DOHH2 (cell line): Measurements from ENCODE around the gene GCN1.

Source experiments
- H3F3A ChIP-seq: fragments of 200-600 bp; sonication (generic), shearing (Covaris generic); 2 replicates; pipeline ENCODE4 v1.6.0; 2016; ENCODE audit warnings: antibody characterized with exemption, mild to moderate bottlenecking; ENCODE audit not compliant: control insufficient read depth, insufficient read depth
- H3K27ac ChIP-seq: fragments of 200-600 bp; sonication (generic); 2 replicates; pipeline ENCODE4 v1.5.1; 2014; ENCODE audit warnings: low read depth, mild to moderate bottlenecking, low read length, moderate library complexity
- H3K27me3 ChIP-seq: fragments of 200-600 bp; sonication (generic); 2 replicates; pipeline ENCODE4 v1.6.1; 2014; ENCODE audit warnings: mild to moderate bottlenecking, low read length, mixed read lengths; ENCODE audit not compliant: control insufficient read depth
- H3K36me3 ChIP-seq: fragments of 200-600 bp; sonication (generic); 2 replicates; pipeline ENCODE4 v1.6.1; 2014; ENCODE audit warnings: mild to moderate bottlenecking, low read length, moderate library complexity, mixed read lengths; ENCODE audit not compliant: control insufficient read depth
- H3K4me1 ChIP-seq: fragments of 200-600 bp; sonication (generic); 2 replicates; pipeline ENCODE4 v1.6.1; 2014; ENCODE audit warnings: mild to moderate bottlenecking, low read length, mixed read lengths; ENCODE audit not compliant: control insufficient read depth
- H3K4me2 ChIP-seq: fragments of 200-600 bp; sonication (generic); 2 replicates; pipeline ENCODE4 v1.6.0; 2014; ENCODE audit warnings: mild to moderate bottlenecking, low read length, moderate library complexity
- H3K4me3 ChIP-seq: fragments of 200-600 bp; sonication (generic); 2 replicates; pipeline ENCODE4 v1.5.1; 2014; ENCODE audit warnings: mild to moderate bottlenecking, low read length, mixed read lengths
- H3K79me2 ChIP-seq: fragments of 200-600 bp; sonication (generic); 2 replicates; pipeline ENCODE4 v1.6.1; 2014; ENCODE audit warnings: mild to moderate bottlenecking, low read length, mixed read lengths; ENCODE audit not compliant: control insufficient read depth
- H3K9me2 ChIP-seq: fragments of 200-600 bp; sonication (generic); replicated peaks from 2 replicates; pipeline ENCODE4 v1.6.1; 2014; ENCODE audit warnings: mild to moderate bottlenecking, low read length, mixed read lengths; ENCODE audit not compliant: control insufficient read depth
- H3K9me3 ChIP-seq: fragments of 200-600 bp; sonication (generic); 2 replicates; pipeline ENCODE4 v1.6.1; 2014; ENCODE audit warnings: antibody characterized with exemption, low read length, mixed read lengths; ENCODE audit not compliant: control insufficient read depth, insufficient read depth
- H4K20me1 ChIP-seq: fragments of 200-600 bp; sonication (generic); 2 replicates; pipeline ENCODE4 v1.6.0; 2014; ENCODE audit warnings: low read depth, mild to moderate bottlenecking, antibody characterized with exemption, low read length, moderate library complexity; ENCODE audit not compliant: control insufficient read depth, insufficient read depth
- EZH2phosphoT487 ChIP-seq: fragments of 200-600 bp; sonication (generic); IDR thresholded peaks from 2 replicates; pipeline ENCODE4 v1.6.1; 2017; ENCODE audit warnings: borderline replicate concordance, mild to moderate bottlenecking, antibody characterized with exemption, low read length, moderate library complexity, mixed read lengths
- TF ChIP-seq, protein P1 (sequence below): fragments of 200-600 bp; sonication (generic); IDR thresholded peaks from one replicate; pipeline ENCODE4 v1.5.1; 2014; ENCODE audit warnings: antibody characterized with exemption, mild to moderate bottlenecking, low read depth, low read length; ENCODE audit not compliant: poor library complexity, severe bottlenecking

Gene GCN1

DNA sequence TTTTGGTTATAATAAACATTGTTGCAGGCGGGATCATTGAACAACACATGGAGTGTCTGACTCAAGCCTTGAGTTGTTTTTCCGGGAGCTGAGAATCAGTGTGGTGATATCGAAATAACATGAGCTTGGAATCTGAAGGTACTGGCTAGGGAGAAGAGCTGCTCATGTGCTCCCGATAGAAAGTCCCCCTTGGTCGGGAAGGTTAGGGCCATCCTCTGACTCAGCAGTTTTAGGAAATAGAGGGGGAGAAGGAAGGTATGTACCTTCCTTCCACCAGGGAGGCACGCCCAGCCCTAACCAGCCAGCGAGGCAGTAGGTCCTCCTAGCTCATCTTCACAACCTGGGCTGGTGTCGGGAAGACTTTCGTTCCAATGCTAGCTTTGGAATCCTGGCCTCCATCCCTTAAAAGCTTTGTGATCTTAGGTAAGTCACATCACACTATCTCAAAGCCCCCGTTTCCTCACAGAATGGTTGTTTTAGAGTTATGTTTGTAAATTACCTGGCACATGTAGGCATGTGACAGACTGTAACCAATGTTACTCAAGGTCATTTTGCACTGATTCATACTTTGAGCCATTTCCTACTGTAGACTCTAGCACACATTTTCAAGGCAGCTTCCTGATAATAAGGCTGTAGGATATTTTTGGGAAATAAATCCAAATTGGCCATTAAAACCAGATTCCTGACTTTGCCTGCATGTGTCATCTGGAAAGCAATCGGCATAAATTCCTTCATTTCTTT is 76.0 kb downstream of the GCN1 start:
- Histone ChIP-seq H3F3A (peaks cover 12% of the 10 kb centered on the region), H3K27ac (peak overlapping the region; percentile 77), H3K9me3 (no peaks in the 10 kb centered on the region), H3K9me2 (no peaks in the 10 kb centered on the region), H3K4me1 (peaks cover 64% of the 10 kb centered on the region), H3K27me3 (no peaks in the 10 kb centered on the region), H3K4me3 (peak overlapping the region; percentile 96), H3K4me2 (peak overlapping the region; percentile 85), H3K36me3 (peaks cover 54% of the 10 kb centered on the region), H4K20me1 (peaks cover 25% of the 10 kb centered on the region; the same call in 1 of the 2 replicates), H3K79me2 (peaks cover 55% of the 10 kb centered on the region)
- TF ChIP-seq, protein P1, sequence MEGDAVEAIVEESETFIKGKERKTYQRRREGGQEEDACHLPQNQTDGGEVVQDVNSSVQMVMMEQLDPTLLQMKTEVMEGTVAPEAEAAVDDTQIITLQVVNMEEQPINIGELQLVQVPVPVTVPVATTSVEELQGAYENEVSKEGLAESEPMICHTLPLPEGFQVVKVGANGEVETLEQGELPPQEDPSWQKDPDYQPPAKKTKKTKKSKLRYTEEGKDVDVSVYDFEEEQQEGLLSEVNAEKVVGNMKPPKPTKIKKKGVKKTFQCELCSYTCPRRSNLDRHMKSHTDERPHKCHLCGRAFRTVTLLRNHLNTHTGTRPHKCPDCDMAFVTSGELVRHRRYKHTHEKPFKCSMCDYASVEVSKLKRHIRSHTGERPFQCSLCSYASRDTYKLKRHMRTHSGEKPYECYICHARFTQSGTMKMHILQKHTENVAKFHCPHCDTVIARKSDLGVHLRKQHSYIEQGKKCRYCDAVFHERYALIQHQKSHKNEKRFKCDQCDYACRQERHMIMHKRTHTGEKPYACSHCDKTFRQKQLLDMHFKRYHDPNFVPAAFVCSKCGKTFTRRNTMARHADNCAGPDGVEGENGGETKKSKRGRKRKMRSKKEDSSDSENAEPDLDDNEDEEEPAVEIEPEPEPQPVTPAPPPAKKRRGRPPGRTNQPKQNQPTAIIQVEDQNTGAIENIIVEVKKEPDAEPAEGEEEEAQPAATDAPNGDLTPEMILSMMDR, result no peak
- no peak for TF ChIP-seq EZH2phosphoT487

DNA sequence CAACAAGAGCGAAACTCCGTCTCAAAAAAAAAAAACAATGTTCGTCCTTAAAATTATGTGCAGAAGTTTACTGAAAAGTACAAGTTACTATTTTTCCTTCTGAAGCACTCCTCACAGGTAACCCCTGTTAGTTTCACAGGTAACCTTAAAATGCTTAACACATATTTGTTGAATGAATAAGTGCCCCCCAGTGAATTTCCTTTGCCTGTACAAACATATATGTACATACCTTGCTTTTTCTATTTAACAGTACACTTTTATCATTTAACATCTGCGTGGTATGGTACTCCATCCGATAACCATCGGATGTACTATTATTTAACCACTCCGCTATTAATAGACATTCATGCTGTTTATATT is 76.6 kb downstream of the GCN1 start:
- peaks cover 64% of the 10 kb centered on the region for H3K4me1 ChIP-seq
- H3K79me2 ChIP-seq, result peaks cover 61% of the 10 kb centered on the region
- peaks cover 57% of the 10 kb centered on the region for H3K36me3 ChIP-seq
- H3K27ac ChIP-seq, result peak overlapping the region; percentile 77
- no peaks in the 10 kb centered on the region for H3K9me2 ChIP-seq
- H3K4me2 ChIP-seq, result peak overlapping the region; percentile 85
- H3F3A ChIP-seq, result peaks cover 12% of the 10 kb centered on the region
- no peaks in the 10 kb centered on the region for H3K9me3 ChIP-seq
- peak overlapping the region; percentile 96 for H3K4me3 ChIP-seq
- TF ChIP-seq, protein P1, result no peak
- TF ChIP-seq EZH2phosphoT487, result no peak
- H3K27me3 ChIP-seq, result no peaks in the 10 kb centered on the region
- peaks cover 25% of the 10 kb centered on the region; the same call in 1 of the 2 replicates for H4K20me1 ChIP-seq

DNA sequence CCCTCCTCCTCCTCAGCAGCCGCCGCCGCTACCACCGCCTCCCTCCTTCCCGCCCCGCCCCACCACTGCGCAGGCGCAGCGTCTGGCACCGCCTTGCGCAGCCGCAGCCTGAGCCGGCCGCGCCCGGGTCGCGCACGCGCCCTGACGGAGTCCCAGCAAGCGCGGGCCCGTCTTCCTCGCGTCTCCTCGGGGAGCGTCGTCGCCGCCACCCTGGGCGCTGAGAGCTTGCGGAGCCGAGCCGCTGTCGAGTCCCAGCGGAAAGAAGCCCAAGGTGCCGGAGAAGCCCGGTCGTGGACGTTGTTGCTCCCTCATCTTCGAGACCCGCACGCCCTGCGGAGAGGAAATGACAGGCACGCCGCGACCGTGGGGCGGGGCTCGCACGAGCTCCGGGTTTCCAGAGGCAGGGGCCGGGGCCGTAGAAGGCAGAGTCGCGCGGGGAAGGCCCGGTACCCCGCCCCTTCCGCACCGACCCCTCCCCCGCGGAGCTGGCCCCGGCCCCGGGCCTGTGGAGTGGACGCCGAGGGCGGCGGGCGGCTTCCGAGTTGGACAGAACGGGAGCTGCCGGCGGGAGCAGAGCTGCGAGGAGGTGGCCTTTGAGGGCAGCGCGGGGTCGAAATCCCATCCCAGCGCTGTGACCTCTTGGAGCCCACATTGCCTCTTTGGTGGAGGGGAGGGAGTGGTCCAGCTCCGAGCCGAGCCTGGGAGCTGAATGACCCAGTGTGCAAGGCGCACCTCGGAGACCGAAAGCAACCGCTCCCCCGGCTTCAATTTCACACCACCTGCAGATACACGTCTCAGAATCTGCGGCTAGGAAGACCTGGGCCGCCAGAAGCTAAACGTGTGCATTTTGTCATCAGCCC is 77.5 kb downstream of the GCN1 start:
- Histone ChIP-seq H3K4me3 (peak overlapping the region; percentile 96), H3K9me2 (no peaks in the 10 kb centered on the region), H4K20me1 (peaks cover 25% of the 10 kb centered on the region; the same call in 1 of the 2 replicates), H3K9me3 (no peaks in the 10 kb centered on the region), H3K4me2 (peak overlapping the region; percentile 85), H3F3A (peaks cover 12% of the 10 kb centered on the region), H3K27me3 (no peaks in the 10 kb centered on the region), H3K4me1 (peaks cover 68% of the 10 kb centered on the region), H3K79me2 (peaks cover 70% of the 10 kb centered on the region), H3K36me3 (peaks cover 57% of the 10 kb centered on the region), H3K27ac (peak overlapping the region; percentile 77)
- TF ChIP-seq, protein P1, result no peak
- no peak for TF ChIP-seq EZH2phosphoT487
